ENCODE data around the gene LRP2. TPM values are rescaled to one million over a fixed set of nuclear protein-coding genes. Genes with fewer than 3 reads are reported as not detected.
A peak's percentile ranks its signal among the peaks of the same experiment; 100 is the strongest.
"Not testable (repeated sequence)": the region's sequence is repeated elsewhere in the genome, so short reads cannot be mapped to it uniquely, and the experiment has no call there.

The LRP2 gene
- total RNA-seq = under 0.01 TPM in 2 replicates
- not detected in 2 replicates for polyA plus RNA-seq
- not detected in 2 replicates for polyA plus RNA-seq (2012)
- not detected in 2 replicates for polyA minus RNA-seq (ENCODE audit: low replicate concordance)

- DNase-seq (ENCODE audit: low read depth in 2 of 2) = no peak
- peaks cover 9% of the 10 kb centered on the region for H3K4me1 ChIP-seq (ENCODE audit: control insufficient read depth, extremely low read depth, insufficient read depth, low read length)
- no peaks in the 10 kb centered on the region for H3K36me3 ChIP-seq (ENCODE audit: control insufficient read depth, insufficient read depth, low read length)
- peaks cover 41% of the 10 kb centered on the region for H3K27me3 ChIP-seq (ENCODE audit: control insufficient read depth, insufficient read depth, low read length)
- no peaks in the 10 kb centered on the region for H4K20me1 ChIP-seq (ENCODE audit: control insufficient read depth, extremely low read depth, insufficient read depth, low read length)
- no peak within 1 kb of the TSS for H3K27ac ChIP-seq (ENCODE audit: insufficient read depth, low read length)
- TF ChIP-seq, protein P1, sequence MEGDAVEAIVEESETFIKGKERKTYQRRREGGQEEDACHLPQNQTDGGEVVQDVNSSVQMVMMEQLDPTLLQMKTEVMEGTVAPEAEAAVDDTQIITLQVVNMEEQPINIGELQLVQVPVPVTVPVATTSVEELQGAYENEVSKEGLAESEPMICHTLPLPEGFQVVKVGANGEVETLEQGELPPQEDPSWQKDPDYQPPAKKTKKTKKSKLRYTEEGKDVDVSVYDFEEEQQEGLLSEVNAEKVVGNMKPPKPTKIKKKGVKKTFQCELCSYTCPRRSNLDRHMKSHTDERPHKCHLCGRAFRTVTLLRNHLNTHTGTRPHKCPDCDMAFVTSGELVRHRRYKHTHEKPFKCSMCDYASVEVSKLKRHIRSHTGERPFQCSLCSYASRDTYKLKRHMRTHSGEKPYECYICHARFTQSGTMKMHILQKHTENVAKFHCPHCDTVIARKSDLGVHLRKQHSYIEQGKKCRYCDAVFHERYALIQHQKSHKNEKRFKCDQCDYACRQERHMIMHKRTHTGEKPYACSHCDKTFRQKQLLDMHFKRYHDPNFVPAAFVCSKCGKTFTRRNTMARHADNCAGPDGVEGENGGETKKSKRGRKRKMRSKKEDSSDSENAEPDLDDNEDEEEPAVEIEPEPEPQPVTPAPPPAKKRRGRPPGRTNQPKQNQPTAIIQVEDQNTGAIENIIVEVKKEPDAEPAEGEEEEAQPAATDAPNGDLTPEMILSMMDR (conservative IDR thresholded peaks at IDR 0.05 in 1 of 2, IDR thresholded peaks at IDR 0.05 in 1 of 2; ENCODE audit: low read depth in 1 of 2, low read length in 2 of 2) = no peak
- peak; percentile 99 for TF ChIP-seq EZH2 (IDR thresholded peaks at IDR 0.05; ENCODE audit: low read length, missing control alignments)
- peak within 1 kb of the TSS; percentile 21 to 44 (median 34) for H3K4me3 ChIP-seq (replicated peaks in 1 of 4; ENCODE audit: control extremely low read depth in 1 of 4, insufficient read depth in 1 of 4, low read depth in 3 of 4, low read length in 4 of 4)
- no peaks in the 10 kb centered on the region for H3K9me3 ChIP-seq (ENCODE audit: control insufficient read depth, insufficient read depth, low read depth, low read length)
- no peak within 1 kb of the TSS for H2AFZ ChIP-seq (ENCODE audit: low read length)
- no peaks in the 10 kb centered on the region for H3K79me2 ChIP-seq (ENCODE audit: control insufficient read depth, insufficient read depth, low read length)
- no peak within 1 kb of the TSS for H3K9ac ChIP-seq (ENCODE audit: insufficient read depth, low read length)
- H3K4me2 ChIP-seq (ENCODE audit: extremely low read depth, insufficient read depth, low read length) = peak within 1 kb of the TSS; percentile 82
Measured at GRCh38 chr2:169362118-169362893, at the start of gene LRP2. TSS of gene LRP2 (minus strand) at chr2:169362534. CDS start at chr2:169362399, 135 bp downstream.

GRCh38 chr2:169406891-169407290, 44.6 kb upstream of the LRP2 start:
- Histone ChIP-seq H3K9me3 (ENCODE audit: control insufficient read depth, insufficient read depth, low read depth, low read length) (no peaks in the 10 kb centered on the region), H2AFZ (ENCODE audit: low read length) (no peak overlapping the region)

DNA sequence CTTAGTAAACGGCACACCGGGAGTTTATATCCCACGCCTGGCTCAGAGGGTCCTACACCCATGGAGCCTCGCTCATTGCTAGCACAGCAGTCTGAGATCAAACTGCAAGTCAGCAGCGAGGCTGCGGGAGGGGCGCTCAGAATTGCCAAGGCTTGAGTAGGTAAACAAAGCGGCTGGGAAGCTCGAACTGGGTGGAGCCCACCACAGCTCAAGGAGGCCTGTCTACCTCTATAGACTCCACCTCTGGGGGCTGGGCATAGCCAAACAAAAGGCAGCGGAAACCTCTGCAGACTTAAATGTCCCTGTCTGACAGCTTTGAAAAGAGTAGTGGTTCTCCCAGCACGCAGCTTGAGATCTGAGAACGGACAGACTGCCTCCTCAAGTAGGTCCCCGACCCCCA, 37.2 kb upstream of the LRP2 start:
- not testable (repeated sequence) for H3K4me1 ChIP-seq (ENCODE audit: control insufficient read depth, extremely low read depth, insufficient read depth, low read length); H3K4me2 ChIP-seq (ENCODE audit: extremely low read depth, insufficient read depth, low read length); H3K79me2 ChIP-seq (ENCODE audit: control insufficient read depth, insufficient read depth, low read length); H2AFZ ChIP-seq (ENCODE audit: low read length); DNase-seq (ENCODE audit: low read depth in 2 of 2); H4K20me1 ChIP-seq (ENCODE audit: control insufficient read depth, extremely low read depth, insufficient read depth, low read length); H3K9ac ChIP-seq (ENCODE audit: insufficient read depth, low read length); H3K4me3 ChIP-seq (replicated peaks in 1 of 4; ENCODE audit: control extremely low read depth in 1 of 4, insufficient read depth in 1 of 4, low read depth in 3 of 4, low read length in 4 of 4); H3K27me3 ChIP-seq (ENCODE audit: control insufficient read depth, insufficient read depth, low read length); H3K36me3 ChIP-seq (ENCODE audit: control insufficient read depth, insufficient read depth, low read length); H3K9me3 ChIP-seq (ENCODE audit: control insufficient read depth, insufficient read depth, low read depth, low read length); H3K27ac ChIP-seq (ENCODE audit: insufficient read depth, low read length)

More at GRCh38 chr2:169406891-169407290, 44.6 kb upstream of the LRP2 start:
- Histone ChIP-seq H3K4me2 (ENCODE audit: extremely low read depth, insufficient read depth, low read length) (no peak overlapping the region), H3K4me3 (replicated peaks in 1 of 4; ENCODE audit: control extremely low read depth in 1 of 4, insufficient read depth in 1 of 4, low read depth in 3 of 4, low read length in 4 of 4) (no peak overlapping the region), H3K79me2 (ENCODE audit: control insufficient read depth, insufficient read depth, low read length) (no peaks in the 10 kb centered on the region), H3K27me3 (ENCODE audit: control insufficient read depth, insufficient read depth, low read length) (no peaks in the 10 kb centered on the region), H3K36me3 (ENCODE audit: control insufficient read depth, insufficient read depth, low read length) (no peaks in the 10 kb centered on the region), H4K20me1 (ENCODE audit: control insufficient read depth, extremely low read depth, insufficient read depth, low read length) (no peaks in the 10 kb centered on the region), H3K27ac (ENCODE audit: insufficient read depth, low read length) (no peak overlapping the region), H3K4me1 (ENCODE audit: control insufficient read depth, extremely low read depth, insufficient read depth, low read length) (no peaks in the 10 kb centered on the region), H3K9ac (ENCODE audit: insufficient read depth, low read length) (no peak overlapping the region)
- no peak for DNase-seq (ENCODE audit: low read depth in 2 of 2)
- TF ChIP-seq, protein P1 (conservative IDR thresholded peaks at IDR 0.05 in 1 of 2, IDR thresholded peaks at IDR 0.05 in 1 of 2; ENCODE audit: low read depth in 1 of 2, low read length in 2 of 2) = no peak
- no peak for TF ChIP-seq EZH2 (IDR thresholded peaks at IDR 0.05; ENCODE audit: low read length, missing control alignments)
